Ishikawa (cell line): ENCODE results near the gene WDFY1.

ENCODE experiments used
- CEBPB ChIP-seq: IDR thresholded peaks from 2 replicates; pipeline ENCODE4 v1.6.1; 2012
- EGR1 ChIP-seq: IDR thresholded peaks from 2 replicates; pipeline ENCODE4 v1.6.1; 2012
- FOXM1 ChIP-seq: IDR thresholded peaks from 2 replicates; pipeline ENCODE4 v1.6.1; 2012; ENCODE audit warnings: low read depth, borderline replicate concordance
- MAX ChIP-seq: IDR thresholded peaks from 2 replicates; pipeline ENCODE4 v1.6.1; 2012

GRCh38 chr2:223930103-223930976 lies 14.8 kb downstream of the WDFY1 start:
- TF ChIP-seq EGR1 (no peak), CEBPB (no peak), FOXM1 (no peak), MAX (no peak)
